ENCODE measurements around the gene SUV39H2.
"Not testable (repeated sequence)": the region's sequence is repeated elsewhere in the genome, so short reads cannot be mapped to it uniquely, and the experiment has no call there.

SUV39H2 gene

DNA sequence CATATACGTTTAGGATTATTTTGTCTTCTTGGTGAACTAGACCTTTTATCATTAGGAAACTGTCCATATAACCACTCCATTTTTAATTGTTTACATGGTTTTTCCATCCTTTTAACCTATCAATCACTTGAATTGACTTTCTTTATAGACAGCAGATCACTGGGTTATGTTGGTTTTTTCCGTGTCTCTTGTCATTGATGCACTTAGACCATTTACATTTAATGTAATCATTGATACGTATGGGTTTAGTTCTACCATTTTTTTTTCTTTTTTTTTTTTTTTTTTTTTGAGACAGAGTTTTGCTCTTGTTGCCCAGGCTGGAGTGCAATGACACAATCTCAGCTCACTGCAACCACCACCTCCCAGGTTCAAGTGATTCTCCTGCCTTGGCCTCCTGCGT is 28.9 kb downstream of the SUV39H2 start:
- WGBS, 2 experiments (ENCODE audit: insufficient coverage in 2 of 2): 77 to 100% methylated on average over 1 of the region's 4 CpGs
- H3K4me1 ChIP-seq (ENCODE audit: control insufficient read depth, insufficient read depth, low read length, poor library complexity, severe bottlenecking); H3K27ac ChIP-seq (ENCODE audit: low read depth, low read length, severe bottlenecking); H3K4me3 ChIP-seq (ENCODE audit: extremely low read depth, insufficient read depth, low read length, poor library complexity, severe bottlenecking); H3K9me3 ChIP-seq (ENCODE audit: control insufficient read depth, low read length): not testable (repeated sequence)
- peaks cover 92% of the 10 kb centered on the region for H3K36me3 ChIP-seq (ENCODE audit: control insufficient read depth, insufficient read depth, low read length)

DNA sequence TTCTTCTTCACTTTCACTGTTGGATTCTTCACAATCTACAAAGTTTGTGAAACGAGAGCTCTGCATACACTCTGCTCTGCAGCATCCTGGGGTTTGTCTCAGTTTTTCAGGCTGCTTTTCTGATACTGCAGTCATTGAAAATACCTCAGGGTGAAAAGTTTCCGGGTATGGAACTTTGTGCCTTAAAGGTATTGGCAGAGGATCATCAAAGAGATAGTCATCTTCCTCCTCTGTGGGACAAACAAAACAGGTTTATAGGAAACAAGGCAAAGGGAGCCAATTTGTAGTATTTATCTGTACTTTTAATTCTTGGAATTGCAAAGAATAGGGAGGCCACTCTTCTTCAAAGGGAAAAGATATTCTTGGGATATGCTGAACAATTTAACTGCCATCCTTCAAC is 30.4 kb downstream of the SUV39H2 start:
- 95 to 100% methylated on average over 1 to 2 of the region's 2 CpGs for WGBS, 2 experiments (ENCODE audit: insufficient coverage in 2 of 2)
- Histone ChIP-seq H3K36me3 (ENCODE audit: control insufficient read depth, insufficient read depth, low read length) (peaks cover 86% of the 10 kb centered on the region), H3K4me3 (ENCODE audit: extremely low read depth, insufficient read depth, low read length, poor library complexity, severe bottlenecking) (no peak overlapping the region), H3K27ac (ENCODE audit: low read depth, low read length, severe bottlenecking) (no peak overlapping the region), H3K4me1 (ENCODE audit: control insufficient read depth, insufficient read depth, low read length, poor library complexity, severe bottlenecking) (no peaks in the 10 kb centered on the region), H3K9me3 (ENCODE audit: control insufficient read depth, low read length) (peaks cover 7% of the 10 kb centered on the region)

DNA sequence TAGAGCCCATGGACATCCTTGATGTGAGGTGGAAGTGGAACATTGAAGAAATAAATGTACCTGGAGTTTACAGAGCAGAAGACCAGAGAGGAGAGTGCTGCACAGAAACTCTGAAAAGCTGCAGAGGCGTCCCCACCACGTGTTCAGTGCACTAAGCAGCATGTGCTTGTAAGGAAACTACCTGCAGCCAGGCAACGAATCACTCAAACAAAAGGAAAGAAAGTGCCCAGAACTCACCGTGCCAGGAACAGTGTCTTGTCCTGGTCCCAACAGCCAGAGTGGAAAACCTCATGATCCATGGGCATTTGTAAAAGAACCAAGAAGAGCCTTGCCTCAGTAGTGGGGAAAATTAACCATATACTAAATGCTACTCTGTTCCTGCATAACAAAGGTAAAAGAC is 32.3 kb downstream of the SUV39H2 start:
- WGBS, 2 experiments (ENCODE audit: insufficient coverage in 2 of 2): 95 to 99% methylated on average over 4 of the region's 4 CpGs
- H3K4me3 ChIP-seq (ENCODE audit: extremely low read depth, insufficient read depth, low read length, poor library complexity, severe bottlenecking): no peak overlapping the region
- H3K36me3 ChIP-seq (ENCODE audit: control insufficient read depth, insufficient read depth, low read length): peaks cover 82% of the 10 kb centered on the region
- no peaks in the 10 kb centered on the region for H3K4me1 ChIP-seq (ENCODE audit: control insufficient read depth, insufficient read depth, low read length, poor library complexity, severe bottlenecking)
- H3K9me3 ChIP-seq (ENCODE audit: control insufficient read depth, low read length): peaks cover 19% of the 10 kb centered on the region
- H3K27ac ChIP-seq (ENCODE audit: low read depth, low read length, severe bottlenecking): no peak overlapping the region

DNA sequence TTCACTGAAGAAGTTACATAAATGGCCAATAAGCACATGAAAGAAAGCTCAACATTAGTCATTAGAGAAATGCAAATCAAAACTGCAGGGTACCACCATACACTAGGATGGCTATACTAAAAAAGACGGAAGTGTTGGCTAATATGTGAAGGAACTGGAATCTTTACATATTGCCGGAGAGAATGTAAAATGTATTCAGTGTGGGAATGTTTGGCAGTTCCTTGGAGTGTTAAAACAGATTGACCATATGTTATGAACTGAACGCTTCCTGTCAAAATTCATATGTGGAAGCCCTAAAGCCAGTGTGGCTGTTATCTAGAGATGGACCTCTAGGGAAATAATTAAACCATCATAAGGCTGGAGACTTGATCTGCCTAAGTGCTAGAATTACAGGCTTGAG is 33.1 kb downstream of the SUV39H2 start:
- no peaks in the 10 kb centered on the region for H3K4me1 ChIP-seq (ENCODE audit: control insufficient read depth, insufficient read depth, low read length, poor library complexity, severe bottlenecking)
- no peak overlapping the region for H3K4me3 ChIP-seq (ENCODE audit: extremely low read depth, insufficient read depth, low read length, poor library complexity, severe bottlenecking)
- H3K9me3 ChIP-seq (ENCODE audit: control insufficient read depth, low read length): peaks cover 27% of the 10 kb centered on the region
- H3K36me3 ChIP-seq (ENCODE audit: control insufficient read depth, insufficient read depth, low read length): peaks cover 82% of the 10 kb centered on the region
- H3K27ac ChIP-seq (ENCODE audit: low read depth, low read length, severe bottlenecking): no peak overlapping the region
- WGBS, 2 experiments (ENCODE audit: insufficient coverage in 2 of 2): 95 to 96% methylated on average over 3 of the region's 3 CpGs

DNA sequence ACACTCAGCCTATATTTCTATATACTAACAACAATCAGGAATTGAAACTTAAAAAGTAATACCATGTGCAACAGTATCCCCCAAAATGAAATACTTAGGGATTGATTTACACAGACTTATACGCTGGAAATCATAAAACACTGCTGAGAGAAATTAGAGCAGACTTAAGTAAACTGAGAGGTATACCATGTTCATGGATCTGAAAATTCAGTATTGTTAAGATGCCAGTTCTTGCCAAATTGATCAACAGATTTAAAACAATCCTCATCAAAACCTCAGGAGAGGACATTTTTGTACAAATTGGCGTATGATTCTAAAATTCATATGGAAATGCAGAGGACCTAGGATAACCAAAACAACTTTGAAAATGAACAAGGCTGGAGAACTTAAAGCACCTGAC is 37.9 kb downstream of the SUV39H2 start:
- WGBS, 2 experiments (ENCODE audit: insufficient coverage in 2 of 2): 71% methylated on average over 1 of the region's 2 CpGs; no CpG with 5 or more reads in 1 of the 2 experiments
- H3K4me3 ChIP-seq (ENCODE audit: extremely low read depth, insufficient read depth, low read length, poor library complexity, severe bottlenecking): no peak overlapping the region
- H3K27ac ChIP-seq (ENCODE audit: low read depth, low read length, severe bottlenecking): no peak overlapping the region
- peaks cover 78% of the 10 kb centered on the region for H3K36me3 ChIP-seq (ENCODE audit: control insufficient read depth, insufficient read depth, low read length)
- peaks cover 28% of the 10 kb centered on the region for H3K9me3 ChIP-seq (ENCODE audit: control insufficient read depth, low read length)
- H3K4me1 ChIP-seq (ENCODE audit: control insufficient read depth, insufficient read depth, low read length, poor library complexity, severe bottlenecking): no peaks in the 10 kb centered on the region

DNA sequence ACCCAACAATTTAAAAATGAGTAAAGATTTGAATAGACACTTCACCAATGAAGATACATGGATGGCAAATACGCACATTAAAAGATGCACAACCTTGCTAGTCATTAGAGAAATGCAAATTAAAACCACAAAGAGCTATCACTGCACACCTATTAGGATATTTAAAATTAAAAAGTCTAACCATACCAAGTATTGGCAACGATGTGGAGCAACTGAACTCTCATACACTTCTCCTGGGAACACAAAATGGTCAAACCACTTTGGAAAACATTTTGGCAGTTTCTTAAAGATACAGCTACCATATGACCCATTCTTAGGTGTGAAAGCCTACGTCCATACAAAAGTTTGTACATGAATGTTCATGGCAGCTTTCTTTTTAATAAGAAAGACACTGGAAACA is 39.2 kb downstream of the SUV39H2 start:
- 100% methylated on average over 1 to 3 of the region's 3 CpGs for WGBS, 2 experiments (ENCODE audit: insufficient coverage in 2 of 2)
- Histone ChIP-seq H3K9me3 (ENCODE audit: control insufficient read depth, low read length) (peaks cover 28% of the 10 kb centered on the region), H3K27ac (ENCODE audit: low read depth, low read length, severe bottlenecking) (no peak overlapping the region), H3K4me1 (ENCODE audit: control insufficient read depth, insufficient read depth, low read length, poor library complexity, severe bottlenecking) (no peaks in the 10 kb centered on the region), H3K36me3 (ENCODE audit: control insufficient read depth, insufficient read depth, low read length) (peaks cover 78% of the 10 kb centered on the region), H3K4me3 (ENCODE audit: extremely low read depth, insufficient read depth, low read length, poor library complexity, severe bottlenecking) (no peak overlapping the region)

DNA sequence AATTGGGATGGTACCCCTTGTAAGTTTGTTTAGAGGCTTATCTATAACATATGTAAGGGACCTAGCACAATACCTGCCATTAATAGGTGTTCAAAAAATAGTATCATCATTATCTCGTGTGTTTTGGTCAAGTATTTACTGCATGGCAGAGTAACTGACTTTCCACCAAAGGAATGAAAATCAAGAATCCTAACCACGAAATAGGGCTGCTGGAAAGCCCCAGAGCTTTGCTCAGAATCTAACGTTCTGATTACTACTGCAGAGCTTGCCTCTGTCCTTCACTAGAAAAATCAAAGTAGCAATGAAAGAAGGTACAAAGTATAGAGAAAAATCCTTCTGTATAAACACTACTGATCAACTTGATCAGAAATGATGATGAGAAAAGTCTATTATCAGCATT is 40.3 kb downstream of the SUV39H2 start:
- Histone ChIP-seq H3K27ac (ENCODE audit: low read depth, low read length, severe bottlenecking) (no peak overlapping the region), H3K4me3 (ENCODE audit: extremely low read depth, insufficient read depth, low read length, poor library complexity, severe bottlenecking) (no peak overlapping the region), H3K9me3 (ENCODE audit: control insufficient read depth, low read length) (peaks cover 27% of the 10 kb centered on the region), H3K36me3 (ENCODE audit: control insufficient read depth, insufficient read depth, low read length) (peaks cover 84% of the 10 kb centered on the region), H3K4me1 (ENCODE audit: control insufficient read depth, insufficient read depth, low read length, poor library complexity, severe bottlenecking) (no peaks in the 10 kb centered on the region)
- WGBS, 2 experiments (ENCODE audit: insufficient coverage in 2 of 2): 90% methylated on average over 2 of the region's 3 CpGs; no CpG with 5 or more reads in 1 of the 2 experiments

DNA sequence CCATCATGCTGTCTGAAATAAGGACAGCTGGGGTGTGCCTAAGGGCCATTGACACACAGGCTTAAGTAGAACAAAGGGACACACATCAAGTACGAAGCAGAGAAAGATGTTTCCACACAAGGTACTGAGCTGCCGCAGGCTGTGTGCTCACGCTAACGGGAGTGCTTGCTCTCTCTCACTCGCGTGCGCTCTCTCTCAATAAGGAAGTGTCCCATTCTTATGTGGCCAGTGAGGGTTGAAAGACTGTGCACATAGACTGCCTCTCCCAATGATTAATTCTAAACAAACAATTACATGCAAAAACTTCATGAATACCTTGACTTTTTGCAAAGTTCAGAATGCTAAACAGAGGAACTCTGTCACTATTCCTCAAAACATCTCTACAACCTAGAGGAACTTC is 45.3 kb downstream of the SUV39H2 start:
- Histone ChIP-seq H3K4me3 (ENCODE audit: extremely low read depth, insufficient read depth, low read length, poor library complexity, severe bottlenecking) (no peak overlapping the region), H3K4me1 (ENCODE audit: control insufficient read depth, insufficient read depth, low read length, poor library complexity, severe bottlenecking) (no peaks in the 10 kb centered on the region), H3K9me3 (ENCODE audit: control insufficient read depth, low read length) (no peaks in the 10 kb centered on the region), H3K27ac (ENCODE audit: low read depth, low read length, severe bottlenecking) (no peak overlapping the region), H3K36me3 (ENCODE audit: control insufficient read depth, insufficient read depth, low read length) (peaks cover 83% of the 10 kb centered on the region)
- WGBS, 2 experiments (ENCODE audit: insufficient coverage in 2 of 2): 97 to 100% methylated on average over 2 to 7 of the region's 7 CpGs

DNA sequence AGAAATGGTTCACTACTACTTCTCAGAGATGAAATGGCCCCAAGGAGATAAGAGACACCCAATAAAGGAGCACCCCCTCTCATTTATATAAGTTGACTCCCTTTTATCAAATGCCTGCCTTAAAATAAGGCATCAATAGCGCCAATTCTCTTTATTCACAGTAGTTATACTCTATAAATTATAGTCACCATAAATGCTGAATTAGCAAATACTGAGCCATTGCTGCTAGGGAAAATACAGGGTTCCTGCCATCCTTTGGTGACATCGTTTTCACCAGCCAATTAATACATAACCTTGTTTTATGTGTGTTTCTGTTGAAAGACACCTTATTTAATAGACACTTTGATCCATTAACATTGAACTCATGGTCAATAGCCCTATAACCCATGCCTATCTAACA is 46.6 kb downstream of the SUV39H2 start:
- H3K4me3 ChIP-seq (ENCODE audit: extremely low read depth, insufficient read depth, low read length, poor library complexity, severe bottlenecking): no peak overlapping the region
- H3K27ac ChIP-seq (ENCODE audit: low read depth, low read length, severe bottlenecking): no peak overlapping the region
- peaks cover 80% of the 10 kb centered on the region for H3K36me3 ChIP-seq (ENCODE audit: control insufficient read depth, insufficient read depth, low read length)
- H3K9me3 ChIP-seq (ENCODE audit: control insufficient read depth, low read length): no peaks in the 10 kb centered on the region
- 100% methylated on average over 1 of the region's 2 CpGs; no CpG with 5 or more reads in 1 of the 2 experiments for WGBS, 2 experiments (ENCODE audit: insufficient coverage in 2 of 2)
- no peaks in the 10 kb centered on the region for H3K4me1 ChIP-seq (ENCODE audit: control insufficient read depth, insufficient read depth, low read length, poor library complexity, severe bottlenecking)

DNA sequence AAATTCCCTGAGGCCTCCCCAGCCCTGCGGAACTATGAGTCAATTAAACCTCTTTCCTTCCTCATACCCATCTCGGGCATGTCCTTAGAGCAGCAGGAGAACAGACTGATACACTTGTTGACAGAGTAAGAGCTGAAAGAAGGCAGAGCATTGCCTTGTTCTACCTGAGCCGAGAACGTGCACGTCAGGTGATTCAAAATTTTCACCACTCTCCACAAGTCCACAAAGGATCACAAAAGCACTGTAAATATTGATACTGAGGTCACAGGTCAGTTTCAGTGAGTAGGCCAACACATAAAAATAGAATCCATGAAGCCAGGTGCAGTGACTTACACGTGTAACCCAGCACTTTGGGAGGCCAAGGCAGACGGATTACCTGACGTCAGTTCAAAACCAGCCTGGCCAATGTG is 47.4 kb downstream of the SUV39H2 start:
- Histone ChIP-seq H3K9me3 (ENCODE audit: control insufficient read depth, low read length) (no peaks in the 10 kb centered on the region), H3K4me1 (ENCODE audit: control insufficient read depth, insufficient read depth, low read length, poor library complexity, severe bottlenecking) (no peaks in the 10 kb centered on the region), H3K4me3 (ENCODE audit: extremely low read depth, insufficient read depth, low read length, poor library complexity, severe bottlenecking) (no peak overlapping the region), H3K36me3 (ENCODE audit: control insufficient read depth, insufficient read depth, low read length) (peaks cover 81% of the 10 kb centered on the region), H3K27ac (ENCODE audit: low read depth, low read length, severe bottlenecking) (no peak overlapping the region)
- 96 to 97% methylated on average over 3 to 6 of the region's 8 CpGs for WGBS, 2 experiments (ENCODE audit: insufficient coverage in 2 of 2)

DNA sequence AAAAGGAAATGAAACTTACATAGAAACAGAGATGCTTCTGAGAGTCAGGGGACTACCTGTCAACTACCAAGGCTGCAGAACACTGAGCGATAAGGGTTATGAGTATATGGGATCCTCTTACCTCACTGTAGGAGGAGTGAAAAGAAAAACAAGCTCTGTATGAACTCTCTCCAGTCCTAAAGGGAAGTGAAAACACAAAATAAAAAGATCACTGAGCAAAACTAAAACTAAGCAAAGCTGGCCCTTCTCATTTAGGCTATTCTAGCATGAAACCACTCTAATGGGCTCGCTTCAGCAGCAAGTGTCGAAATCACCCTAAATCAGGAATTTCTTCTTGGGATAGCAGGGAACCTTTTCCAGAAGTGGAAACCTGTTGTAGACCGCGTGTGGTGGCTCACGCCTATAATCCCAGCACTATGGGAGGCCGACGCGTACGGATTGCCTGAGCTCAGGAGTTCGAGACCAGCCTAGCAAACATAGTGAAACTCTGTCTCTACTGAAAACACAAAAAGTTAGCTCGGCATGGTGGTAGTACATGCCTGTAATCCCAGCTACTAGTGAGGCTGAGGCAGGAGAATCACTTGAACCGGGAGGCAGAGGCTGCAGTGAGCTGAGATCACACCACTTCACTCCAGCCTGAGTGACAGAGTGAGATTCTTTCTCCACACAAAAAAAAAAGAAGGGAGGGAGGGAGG is 48.2 kb downstream of the SUV39H2 start:
- no peak overlapping the region for H3K27ac ChIP-seq (ENCODE audit: low read depth, low read length, severe bottlenecking)
- no peak overlapping the region for H3K4me3 ChIP-seq (ENCODE audit: extremely low read depth, insufficient read depth, low read length, poor library complexity, severe bottlenecking)
- no peaks in the 10 kb centered on the region for H3K4me1 ChIP-seq (ENCODE audit: control insufficient read depth, insufficient read depth, low read length, poor library complexity, severe bottlenecking)
- 89 to 95% methylated on average over 11 of the region's 13 CpGs for WGBS, 2 experiments (ENCODE audit: insufficient coverage in 2 of 2)
- H3K36me3 ChIP-seq (ENCODE audit: control insufficient read depth, insufficient read depth, low read length): peaks cover 81% of the 10 kb centered on the region
- H3K9me3 ChIP-seq (ENCODE audit: control insufficient read depth, low read length): no peaks in the 10 kb centered on the region

All from mesodermal cell (in vitro differentiated cells).